ENCODE results near the gene BCL3.

- TF ChIP-seq CTCF (IDR thresholded peaks at IDR 0.05; ENCODE audit: low read depth, low read length) (no peak), EZH2phosphoT487 (IDR thresholded peaks at IDR 0.05; ENCODE audit: low read depth) (no peak)
Observed at GRCh38 chr19:44725251-44725650, 23.3 kb upstream of the BCL3 start.

All from OCI-LY3 (cell line).